HCT116 (cell line): ENCODE measurements around the gene DMD. TPM values are rescaled to one million over a fixed set of nuclear protein-coding genes. Genes with fewer than 3 reads are reported as not detected.

ENCODE experiments used
- ATAC-seq: fragments of 200-7000 bp; cut with Tn5 transposase; 2 replicates; pipeline ENCODE4 v1.9.1; 2020; ENCODE audit warnings: mild to moderate bottlenecking, moderate library complexity
- BruUV-seq: library from RNA; stranded (reverse); fragments of 400-500 nt; replicated peaks from 2 replicates; lab custom pipeline; 2021; lab: Mats Ljungman, UMichigan
- CTCF ChIA-PET: fragments of 300-600 bp; sonication (Branson Sonifier 250); formaldehyde crosslinking; loops from one replicate; lab custom pipeline; 2021; ENCODE audit warnings: antibody characterized with exemption; lab: Charles Lee
- POLR2A ChIA-PET: fragments of 300-600, 350-600 bp; sonication (Branson Sonifier 250); formaldehyde crosslinking; loops from one replicate; lab custom pipeline; 2021; ENCODE audit warnings: antibody characterized with exemption; lab: Charles Lee
- RAD21 ChIA-PET, 2 experiments: fragments of 300-600 bp; sonication (Branson Sonifier 250); formaldehyde crosslinking; loops; one replicate each; lab custom pipeline; 2023; ENCODE audit warnings: low total read pairs in 2 of 2; ENCODE audit not compliant: uncharacterized antibody in 2 of 2, unreplicated experiment in 2 of 2, low non-redundant PET in 1 of 2; lab: Charles Lee
- DNase-seq: peaks from one replicate; pipeline ENCODE4 v3.0.0-alpha.2; 2010; ENCODE audit warnings: low read depth, low spot score
- H2AFZ ChIP-seq: fragments of 200-600 bp; shearing (Covaris generic), sonication (generic); 2 replicates; pipeline ENCODE4 v1.6.1; 2017; ENCODE audit warnings: low read depth, mixed run types, mixed read lengths, antibody characterized with exemption, low read length; ENCODE audit not compliant: poor library complexity, severe bottlenecking
- H3K27ac ChIP-seq: 2 replicates; pipeline ENCODE4 v1.5.1; 2012; ENCODE audit warnings: low read depth, low read length
- H3K27me3 ChIP-seq: fragments of 200-600 bp; sonication (generic); 2 replicates; pipeline ENCODE4 v1.6.1; 2016; ENCODE audit warnings: mixed run types, low read length, mixed read lengths; ENCODE audit not compliant: insufficient read depth
- H3K36me3 ChIP-seq, 2 experiments: fragments of 200-500 bp in 1 of 2; fragments of 200-600 bp in 1 of 2; sonication (Bioruptor generic) in 1 of 2; sonication (generic) in 1 of 2; 2 replicates each; pipeline versions ENCODE4 v1.5.1 to v1.6.1; 2014 to 2016; ENCODE audit warnings: low read length in 2 of 2, inconsistent platforms in 1 of 2, mixed read lengths in 1 of 2, mixed run types in 1 of 2; ENCODE audit not compliant: insufficient read depth in 2 of 2, control insufficient read depth in 1 of 2
- H3K4me1 ChIP-seq, 2 experiments: fragments of 200-600 bp in 1 of 2; sonication (generic) in 1 of 2; 2 replicates each; pipeline versions ENCODE4 v1.5.1 to v1.6.1; 2012 to 2017; ENCODE audit warnings: low read length in 2 of 2, inconsistent platforms in 1 of 2, mild to moderate bottlenecking in 1 of 2, mixed read lengths in 1 of 2, mixed run types in 1 of 2, moderate library complexity in 1 of 2; ENCODE audit not compliant: insufficient read depth in 2 of 2, control insufficient read depth in 1 of 2
- H3K4me2 ChIP-seq: fragments of 200-600 bp; sonication (generic); 2 replicates; pipeline ENCODE4 v1.6.1; 2017; ENCODE audit warnings: mixed run types, low read length, mixed read lengths
- H3K4me3 ChIP-seq, 2 experiments: fragments of 200-600 bp in 1 of 2; sonication (generic) in 1 of 2; replicated peaks in 1 of 2; 2 replicates each; pipeline ENCODE4 v1.5.1; 2011 to 2016; ENCODE audit warnings: low read length in 2 of 2, control low read depth in 1 of 2, low read depth in 1 of 2, mild to moderate bottlenecking in 1 of 2, mixed read lengths in 1 of 2, mixed run types in 1 of 2
- H3K79me2 ChIP-seq: fragments of 200-600 bp; sonication (generic); 2 replicates; pipeline ENCODE4 v1.6.1; 2017; ENCODE audit warnings: mild to moderate bottlenecking, mixed run types, low read length, moderate library complexity, mixed read lengths; ENCODE audit not compliant: insufficient read depth
- H3K9ac ChIP-seq: fragments of 200-600 bp; sonication (generic); 2 replicates; pipeline ENCODE4 v1.6.1; 2016; ENCODE audit warnings: low read length, mixed read lengths
- H3K9me2 ChIP-seq: fragments of 200-600 bp; sonication (generic), shearing (Covaris generic); 2 replicates; pipeline ENCODE4 v1.6.1; 2017; ENCODE audit warnings: mixed run types, mild to moderate bottlenecking, moderate library complexity; ENCODE audit not compliant: insufficient read depth
- H3K9me3 ChIP-seq, 2 experiments: fragments of 200-500 bp in 1 of 2; fragments of 200-600 bp in 1 of 2; sonication (Bioruptor generic) in 1 of 2; sonication (generic) in 1 of 2; 2 replicates each; pipeline ENCODE4 v1.6.1; 2014 to 2017; ENCODE audit warnings: low read length in 2 of 2, mixed read lengths in 2 of 2, inconsistent platforms in 1 of 2, low read depth in 1 of 2, mild to moderate bottlenecking in 1 of 2, mixed run types in 1 of 2, moderate library complexity in 1 of 2; ENCODE audit not compliant: control insufficient read depth in 1 of 2, insufficient read depth in 1 of 2
- H4K20me1 ChIP-seq: fragments of 200-600 bp; sonication (generic), shearing (Covaris generic); 2 replicates; pipeline ENCODE4 v1.6.1; 2017; ENCODE audit warnings: mixed run types, mild to moderate bottlenecking, moderate library complexity; ENCODE audit not compliant: insufficient read depth
- ATF3 ChIP-seq: IDR thresholded peaks from 2 replicates; pipeline ENCODE4 v1.6.1; 2012
- CBX3 ChIP-seq: IDR thresholded peaks from 2 replicates; pipeline ENCODE4 v1.6.1; 2012; ENCODE audit warnings: low read depth
- CTCF ChIP-seq, 3 experiments: fragments of 200-600 bp in 1 of 3; sonication (generic) in 1 of 3; IDR thresholded peaks in 2 of 3; conservative IDR thresholded peaks in 1 of 3; 2 replicates each; pipeline ENCODE4 v1.5.1; 2012 to 2017; ENCODE audit warnings: low read depth in 2 of 3, low read length in 2 of 3, antibody characterized with exemption in 1 of 3, borderline replicate concordance in 1 of 3, control low read depth in 1 of 3, mild to moderate bottlenecking in 1 of 3, mixed read lengths in 1 of 3, mixed run types in 1 of 3, moderate library complexity in 1 of 3; ENCODE audit not compliant: insufficient read depth in 1 of 3
- ELF1 ChIP-seq: IDR thresholded peaks from 2 replicates; pipeline ENCODE4 v1.6.1; 2012; ENCODE audit warnings: low read depth, borderline replicate concordance
- EZH2 ChIP-seq: fragments of 200-600 bp; sonication (generic); IDR thresholded peaks from 2 replicates; pipeline ENCODE4 v1.6.1; 2017; ENCODE audit warnings: antibody characterized with exemption, mixed run types
- EZH2phosphoT487 ChIP-seq: fragments of 200-600 bp; IDR thresholded peaks from 2 replicates; pipeline ENCODE4 v1.6.1; 2018; ENCODE audit warnings: antibody characterized with exemption, borderline replicate concordance
- FOSL1 ChIP-seq: IDR thresholded peaks from 2 replicates; pipeline ENCODE4 v1.6.1; 2012; ENCODE audit warnings: low read depth
- MAX ChIP-seq: IDR thresholded peaks from 2 replicates; pipeline ENCODE4 v1.6.1; 2012
- POLR2A ChIP-seq: IDR thresholded peaks from 2 replicates; pipeline ENCODE4 v1.7.0; 2011; ENCODE audit warnings: borderline replicate concordance; ENCODE audit not compliant: insufficient read depth, insufficient read length; ENCODE audit errors: extremely low read depth
- POLR2AphosphoS5 ChIP-seq: IDR thresholded peaks from 2 replicates; pipeline ENCODE4 v1.6.1; 2011; ENCODE audit warnings: mild to moderate bottlenecking, low read depth, low read length, moderate library complexity
- RAD21 ChIP-seq: IDR thresholded peaks from 2 replicates; pipeline ENCODE4 v1.6.1; 2012; ENCODE audit warnings: low read depth, mild to moderate bottlenecking
- REST ChIP-seq: IDR thresholded peaks from 2 replicates; pipeline ENCODE4 v1.6.1; 2012; ENCODE audit warnings: low read depth
- SIN3A ChIP-seq: IDR thresholded peaks from 2 replicates; pipeline ENCODE4 v1.6.1; 2012; ENCODE audit warnings: low read depth
- SP1 ChIP-seq: IDR thresholded peaks from 2 replicates; pipeline ENCODE4 v1.6.1; 2012; ENCODE audit warnings: low read depth
- SRF ChIP-seq: IDR thresholded peaks from 2 replicates; pipeline ENCODE4 v1.6.1; 2012; ENCODE audit warnings: low read depth
- TCF7L2 ChIP-seq: IDR thresholded peaks from 2 replicates; pipeline ENCODE4 v1.7.0; 2011; ENCODE audit warnings: borderline replicate concordance, inconsistent platforms; ENCODE audit not compliant: insufficient read depth, insufficient read length; ENCODE audit errors: extremely low read depth
- YY1 ChIP-seq: IDR thresholded peaks from 2 replicates; pipeline ENCODE4 v1.6.1; 2011; ENCODE audit warnings: low read length, low read depth, moderate library complexity, mild to moderate bottlenecking; ENCODE audit not compliant: insufficient replicate concordance; ENCODE audit errors: extremely low read depth
- ZBTB33 ChIP-seq: IDR thresholded peaks from 2 replicates; pipeline ENCODE4 v1.6.1; 2011; ENCODE audit warnings: mild to moderate bottlenecking, low read length, moderate library complexity; ENCODE audit not compliant: insufficient replicate concordance; ENCODE audit errors: extremely low read depth
- ZNF274 ChIP-seq: fragments of 200-500 bp; sonication (Bioruptor generic); IDR thresholded peaks from 2 replicates; pipeline ENCODE4 v1.6.1; 2014; ENCODE audit warnings: mild to moderate bottlenecking, low read depth, low read length, inconsistent platforms
- intact Hi-C: fragments of 100-400 bp; cut with micrococcal nuclease; formaldehyde crosslinking; loops from 2 replicates; pipeline ENCODE4 v1.10.0; 2022
- total RNA-seq: library from RNA; stranded (reverse); gene quantifications from one replicate; pipeline ENCODE4 v1.2.1, GENCODE V29; 2021; ENCODE audit not compliant: unreplicated experiment

The DMD gene
- total RNA-seq, 1 experiment from 2014 or later, result 0.05 TPM

GRCh38 chrX:32842053-32842452, 369.3 kb downstream of the DMD start:
- BruUV-seq, result no TSS peak
- no peak overlapping the region for H3K9ac ChIP-seq
- H3K79me2 ChIP-seq, result no peaks in the 10 kb centered on the region
- H3K27ac ChIP-seq, result no peak overlapping the region
- no peaks in the 10 kb centered on the region for H3K27me3 ChIP-seq
- POLR2A ChIA-PET, result no interaction called here
- H3K9me3 ChIP-seq, result no peaks in the 10 kb centered on the region
- H4K20me1 ChIP-seq, result no peaks in the 10 kb centered on the region
- no peaks in the 10 kb centered on the region for H3K4me1 ChIP-seq
- no peak for DNase-seq
- H3K36me3 ChIP-seq, result no peaks in the 10 kb centered on the region
- TF ChIP-seq EZH2 (no peak), MAX (no peak), CTCF (IDR thresholded peaks at IDR 0.05 in 2 of 3, conservative IDR thresholded peaks at IDR 0.05 in 1 of 3; ENCODE audit: borderline replicate concordance in 1 of 3, insufficient read depth in 1 of 3, low read depth in 2 of 3, low read length in 2 of 3) (no peak), RAD21 (no peak), SP1 (no peak), YY1 (no peak), POLR2AphosphoS5 (no peak), ELF1 (no peak), SRF (no peak), CBX3 (no peak), FOSL1 (no peak), ATF3 (no peak), POLR2A (no peak), ZBTB33 (no peak), EZH2phosphoT487 (no peak), TCF7L2 (no peak), REST (no peak), SIN3A (no peak), ZNF274 (no peak)
- CTCF ChIA-PET, result no interaction called here
- H2AFZ ChIP-seq, result no peak overlapping the region
- RAD21 ChIA-PET, result no interaction called here
- no peak overlapping the region for H3K4me3 ChIP-seq
- no peaks in the 10 kb centered on the region for H3K9me2 ChIP-seq
- intact Hi-C loops, result no loop called here
- ATAC-seq, result no peak
- H3K4me2 ChIP-seq, result no peak overlapping the region
